GM23248 (cell line): Measurements from ENCODE around the gene RNF152. TPM values are rescaled to one million over a fixed set of nuclear protein-coding genes. Genes with fewer than 3 reads are reported as not detected.

ENCODE experiments used
- DNase-seq: peaks from one replicate; pipeline ENCODE4 v3.0.0-alpha.2; 2015
- H2AFZ ChIP-seq: fragments of 200-600 bp; sonication (generic); 2 replicates; pipeline ENCODE4 v1.6.1; 2016; ENCODE audit warnings: antibody characterized with exemption
- H3F3A ChIP-seq: fragments of 200-600 bp; sonication (generic); 2 replicates; pipeline ENCODE4 v1.6.1; 2016; ENCODE audit warnings: mild to moderate bottlenecking, antibody characterized with exemption, mixed run types; ENCODE audit not compliant: insufficient read depth
- H3K27ac ChIP-seq: fragments of 200-600 bp; sonication (generic); 2 replicates; pipeline ENCODE4 v1.5.1; 2016; ENCODE audit warnings: mild to moderate bottlenecking
- H3K27me3 ChIP-seq: fragments of 200-600 bp; sonication (generic); replicated peaks from 2 replicates; pipeline ENCODE4 v1.6.1; 2016; ENCODE audit warnings: mild to moderate bottlenecking; ENCODE audit not compliant: insufficient read depth
- H3K36me3 ChIP-seq: fragments of 200-600 bp; sonication (generic); 2 replicates; pipeline ENCODE4 v1.6.1; 2016; ENCODE audit warnings: low read depth, mild to moderate bottlenecking
- H3K4me1 ChIP-seq: fragments of 200-600 bp; sonication (generic); 2 replicates; pipeline ENCODE4 v1.6.1; 2016; ENCODE audit warnings: mild to moderate bottlenecking; ENCODE audit not compliant: insufficient read depth
- H3K4me2 ChIP-seq: fragments of 200-600 bp; sonication (generic); one replicate; pipeline ENCODE4 v1.6.1; 2016; ENCODE audit warnings: mild to moderate bottlenecking; ENCODE audit not compliant: unreplicated experiment
- H3K4me3 ChIP-seq: fragments of 200-600 bp; sonication (generic); 2 replicates; pipeline ENCODE4 v1.5.1; 2016; ENCODE audit warnings: mild to moderate bottlenecking
- H3K79me2 ChIP-seq: fragments of 200-600 bp; sonication (generic); 2 replicates; pipeline ENCODE4 v1.6.1; 2016; ENCODE audit warnings: mild to moderate bottlenecking; ENCODE audit not compliant: insufficient read depth
- H3K9ac ChIP-seq: fragments of 200-600 bp; sonication (generic); 2 replicates; pipeline ENCODE4 v1.6.1; 2016; ENCODE audit warnings: mild to moderate bottlenecking
- H3K9me2 ChIP-seq: fragments of 200-600 bp; sonication (generic); 2 replicates; pipeline ENCODE4 v1.6.1; 2016; ENCODE audit warnings: mixed run types, mild to moderate bottlenecking, moderate library complexity; ENCODE audit not compliant: insufficient read depth
- H3K9me3 ChIP-seq: fragments of 200-600 bp; sonication (generic); one replicate; pipeline ENCODE4 v1.6.1; 2017; ENCODE audit warnings: low read depth
- H4K20me1 ChIP-seq: fragments of 200-600 bp; sonication (generic); 2 replicates; pipeline ENCODE4 v1.6.0; 2016; ENCODE audit not compliant: insufficient read depth
- EZH2 ChIP-seq: fragments of 200-600 bp; sonication (generic); IDR thresholded peaks from 2 replicates; pipeline ENCODE4 v1.6.1; 2018; ENCODE audit warnings: antibody characterized with exemption, mild to moderate bottlenecking; ENCODE audit not compliant: insufficient read depth, poor library complexity, severe bottlenecking
- EZH2phosphoT487 ChIP-seq: fragments of 200-600 bp; sonication (generic); IDR thresholded peaks from 2 replicates; pipeline ENCODE4 v1.6.1; 2018; ENCODE audit warnings: antibody characterized with exemption, moderate library complexity, mild to moderate bottlenecking, low read depth; ENCODE audit not compliant: insufficient read depth
- WGBS, 2 experiments: methylation state at CpG; one replicate each; pipeline ENCODE4 v1.1.6; 2015 to 2017; ENCODE audit warnings: low lambda C conversion rate in 2 of 2, low coverage in 1 of 2; ENCODE audit errors: missing lambda C conversion rate in 2 of 2; 5-methylcytosine and 5-hydroxymethylcytosine counted together
- in situ Hi-C: fragments of 300-500 bp; cut with MboI; formaldehyde crosslinking; loops from 2 replicates; pipeline ENCODE4 v1.15.0; 2020
- polyA plus RNA-seq: library from polyadenylated mRNA; unstranded; fragments of >200 nt; fragmentation: Nextera tagmentation; extraction: Ambion mirVana; gene quantifications from 2 replicates; pipeline ENCODE4 v1.2.1, GENCODE V29; 2016
- total RNA-seq: library from RNA; depleted of rRNA; stranded (reverse); fragments of >200 nt; shearing (Covaris generic); gene quantifications from 2 replicates; pipeline ENCODE4 v1.2.3, GENCODE V29; 2014

Gene RNF152
- total and polyA plus RNA-seq, 2 experiments from 2014 or later, result 1.9 to 11.3 TPM

GRCh38 chr18:61840324-61840723 is 52.5 kb downstream of the RNF152 start:
- no peak overlapping the region for H2AFZ ChIP-seq
- no peaks in the 10 kb centered on the region for H3K4me1 ChIP-seq
- no peaks in the 10 kb centered on the region for H3K27me3 ChIP-seq
- DNase-seq, result no peak
- H3K4me3 ChIP-seq, result no peak overlapping the region
- WGBS, 2 experiments, result 94 to 95% methylated on average over 1 of the region's 1 CpG
- H4K20me1 ChIP-seq, result no peaks in the 10 kb centered on the region
- H3K4me2 ChIP-seq, result no peak overlapping the region
- H3K9ac ChIP-seq, result no peak overlapping the region
- no peak for TF ChIP-seq EZH2
- no peak for TF ChIP-seq EZH2phosphoT487
- H3K9me3 ChIP-seq, result no peaks in the 10 kb centered on the region
- no peaks in the 10 kb centered on the region for H3F3A ChIP-seq
- H3K79me2 ChIP-seq, result peaks cover 74% of the 10 kb centered on the region
- in situ Hi-C loops, result no loop called here
- H3K9me2 ChIP-seq, result no peaks in the 10 kb centered on the region
- H3K36me3 ChIP-seq, result no peaks in the 10 kb centered on the region
- H3K27ac ChIP-seq, result no peak overlapping the region

GRCh38 chr18:61838521-61838920 is 54.3 kb downstream of the RNF152 start:
- Histone ChIP-seq H3K9me3 (no peaks in the 10 kb centered on the region), H3K4me1 (no peaks in the 10 kb centered on the region), H3K27me3 (no peaks in the 10 kb centered on the region), H3K4me3 (no peak overlapping the region), H3K9me2 (no peaks in the 10 kb centered on the region), H3F3A (no peaks in the 10 kb centered on the region), H3K4me2 (no peak overlapping the region), H2AFZ (no peak overlapping the region), H3K27ac (no peak overlapping the region), H3K79me2 (peaks cover 72% of the 10 kb centered on the region), H4K20me1 (no peaks in the 10 kb centered on the region), H3K9ac (no peak overlapping the region), H3K36me3 (no peaks in the 10 kb centered on the region)
- no peak for TF ChIP-seq EZH2
- TF ChIP-seq EZH2phosphoT487, result no peak
- in situ Hi-C loops, result no loop called here
- WGBS, 2 experiments, result 97 to 98% methylated on average over 5 of the region's 5 CpGs
- DNase-seq, result no peak

GRCh38 chr18:61833978-61834377 is 58.8 kb downstream of the RNF152 start:
- no peak overlapping the region for H3K9ac ChIP-seq
- H3K27ac ChIP-seq, result no peak overlapping the region
- no peak overlapping the region for H3K4me3 ChIP-seq
- peak; percentile 19 for DNase-seq
- no peaks in the 10 kb centered on the region for H3K4me1 ChIP-seq
- H2AFZ ChIP-seq, result no peak overlapping the region
- peaks cover 53% of the 10 kb centered on the region for H3K79me2 ChIP-seq
- 65 to 67% methylated on average over 4 of the region's 4 CpGs for WGBS, 2 experiments
- in situ Hi-C loops, result no loop called here
- no peak overlapping the region for H3K4me2 ChIP-seq
- no peak for TF ChIP-seq EZH2
- no peak for TF ChIP-seq EZH2phosphoT487
- no peaks in the 10 kb centered on the region for H3K36me3 ChIP-seq
- H3K27me3 ChIP-seq, result no peaks in the 10 kb centered on the region
- no peaks in the 10 kb centered on the region for H3F3A ChIP-seq
- no peaks in the 10 kb centered on the region for H3K9me2 ChIP-seq
- no peaks in the 10 kb centered on the region for H4K20me1 ChIP-seq
- H3K9me3 ChIP-seq, result no peaks in the 10 kb centered on the region

GRCh38 chr18:61833387-61833786 is 59.4 kb downstream of the RNF152 start:
- no peak for DNase-seq
- Histone ChIP-seq H4K20me1 (no peaks in the 10 kb centered on the region), H3K79me2 (peaks cover 51% of the 10 kb centered on the region), H3K27ac (no peak overlapping the region), H3K9me3 (no peaks in the 10 kb centered on the region), H3K4me1 (no peaks in the 10 kb centered on the region), H3K36me3 (no peaks in the 10 kb centered on the region), H3K4me2 (no peak overlapping the region), H2AFZ (no peak overlapping the region), H3F3A (no peaks in the 10 kb centered on the region), H3K9ac (no peak overlapping the region), H3K4me3 (no peak overlapping the region), H3K27me3 (no peaks in the 10 kb centered on the region), H3K9me2 (no peaks in the 10 kb centered on the region)
- WGBS, 2 experiments, result 64 to 74% methylated on average over 5 of the region's 5 CpGs
- TF ChIP-seq EZH2, result no peak
- no peak for TF ChIP-seq EZH2phosphoT487
- in situ Hi-C loops, result no loop called here

GRCh38 chr18:61832858-61833257 is 59.9 kb downstream of the RNF152 start:
- no peak overlapping the region for H2AFZ ChIP-seq
- 97 to 98% methylated on average over 2 of the region's 2 CpGs for WGBS, 2 experiments
- H3K4me2 ChIP-seq, result no peak overlapping the region
- no peaks in the 10 kb centered on the region for H3F3A ChIP-seq
- H3K4me1 ChIP-seq, result no peaks in the 10 kb centered on the region
- H3K4me3 ChIP-seq, result no peak overlapping the region
- no peak overlapping the region for H3K27ac ChIP-seq
- no peaks in the 10 kb centered on the region for H4K20me1 ChIP-seq
- H3K9ac ChIP-seq, result no peak overlapping the region
- DNase-seq, result no peak
- TF ChIP-seq EZH2 (no peak), EZH2phosphoT487 (no peak)
- no peaks in the 10 kb centered on the region for H3K36me3 ChIP-seq
- peaks cover 50% of the 10 kb centered on the region for H3K79me2 ChIP-seq
- H3K9me3 ChIP-seq, result no peaks in the 10 kb centered on the region
- in situ Hi-C loops, result no loop called here
- no peaks in the 10 kb centered on the region for H3K9me2 ChIP-seq
- H3K27me3 ChIP-seq, result no peaks in the 10 kb centered on the region
